ENCODE measurements around the gene FMO3. TPM values are rescaled to one million over a fixed set of nuclear protein-coding genes. Genes with fewer than 3 reads are reported as not detected.

The FMO3 gene
- total RNA-seq, 1 experiment from 2014 or later = not detected

DNA sequence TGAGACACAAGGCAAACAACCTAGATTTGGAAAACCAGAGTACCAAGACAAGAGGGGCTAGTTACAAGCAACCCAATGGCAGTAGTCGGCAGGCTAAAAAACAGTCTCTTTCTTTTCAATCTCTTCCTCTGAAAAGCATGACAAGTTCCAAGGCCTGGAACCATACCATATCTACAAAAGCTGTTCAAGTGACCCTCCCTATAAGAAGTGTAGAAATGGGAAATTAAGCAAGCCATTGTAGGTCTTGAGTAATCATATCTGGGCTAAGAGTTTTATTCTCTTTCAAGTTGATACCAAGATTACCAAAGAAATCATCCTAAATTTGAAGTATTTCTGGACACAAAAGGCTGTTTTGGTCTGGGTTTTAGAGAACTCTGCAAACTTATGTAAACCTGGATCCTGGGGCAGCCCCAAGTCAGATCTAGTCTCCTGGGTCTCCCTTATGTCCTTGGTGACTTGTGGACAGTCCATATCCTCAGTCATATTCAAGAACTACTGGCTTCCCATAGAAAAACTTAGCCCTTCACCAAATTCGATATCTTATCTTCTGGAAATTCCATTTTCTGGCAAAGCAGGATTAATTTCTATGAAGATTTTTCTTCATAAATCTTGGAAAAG, 24.7 kb downstream of the FMO3 start:
- DNase-seq (ENCODE audit: extremely low read depth, low read depth) = no peak

DNA sequence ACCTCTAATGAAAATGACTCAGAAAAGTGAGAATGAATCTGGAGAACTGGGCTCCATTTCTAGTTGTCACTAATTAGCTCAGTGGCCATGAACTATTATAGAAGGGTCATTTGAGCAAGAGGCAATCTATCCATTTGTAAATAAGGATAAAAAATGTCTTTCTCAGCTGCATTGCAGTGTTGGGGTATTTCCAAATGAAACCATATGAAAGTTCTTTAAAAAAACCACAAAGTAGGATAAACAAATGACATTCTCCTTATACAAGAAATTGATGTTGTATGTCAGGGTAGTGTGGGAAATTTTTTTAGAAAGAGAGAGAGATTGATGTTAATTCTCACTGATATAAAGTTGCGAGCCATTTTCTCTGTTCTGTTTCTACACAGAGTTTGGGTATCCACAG, 26.0 kb downstream of the FMO3 start:
- no peak for DNase-seq (ENCODE audit: extremely low read depth, low read depth)

DNA sequence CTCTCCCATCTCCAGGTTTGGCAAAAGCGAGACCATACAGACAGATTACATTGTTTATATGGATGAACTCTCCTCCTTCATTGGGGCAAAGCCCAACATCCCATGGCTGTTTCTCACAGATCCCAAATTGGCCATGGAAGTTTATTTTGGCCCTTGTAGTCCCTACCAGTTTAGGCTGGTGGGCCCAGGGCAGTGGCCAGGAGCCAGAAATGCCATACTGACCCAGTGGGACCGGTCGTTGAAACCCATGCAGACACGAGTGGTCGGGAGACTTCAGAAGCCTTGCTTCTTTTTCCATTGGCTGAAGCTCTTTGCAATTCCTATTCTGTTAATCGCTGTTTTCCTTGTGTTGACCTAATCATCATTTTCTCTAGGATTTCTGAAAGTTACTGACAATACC, 26.4 kb downstream of the FMO3 start:
- DNase-seq (ENCODE audit: extremely low read depth, low read depth) = no peak

DNA sequence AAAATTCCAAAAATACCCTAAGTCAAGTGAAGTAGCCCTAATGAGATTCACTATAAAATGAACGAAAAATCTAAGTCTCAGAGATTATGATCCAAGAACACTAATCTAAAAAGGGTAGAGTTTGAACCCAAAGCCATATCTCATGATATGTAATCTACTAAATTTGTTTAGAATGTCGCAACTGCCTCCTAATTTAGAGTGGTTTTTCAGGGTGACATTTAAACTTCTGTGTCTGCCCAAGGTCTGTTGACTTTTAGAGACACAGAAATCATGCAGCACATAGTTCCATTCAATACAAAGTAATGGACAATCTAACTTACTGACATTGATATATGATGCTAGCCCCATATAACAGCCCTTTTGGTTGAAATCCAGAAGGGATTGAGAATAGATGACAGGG, 28.9 kb downstream of the FMO3 start:
- no peak for DNase-seq (ENCODE audit: extremely low read depth, low read depth)

DNA sequence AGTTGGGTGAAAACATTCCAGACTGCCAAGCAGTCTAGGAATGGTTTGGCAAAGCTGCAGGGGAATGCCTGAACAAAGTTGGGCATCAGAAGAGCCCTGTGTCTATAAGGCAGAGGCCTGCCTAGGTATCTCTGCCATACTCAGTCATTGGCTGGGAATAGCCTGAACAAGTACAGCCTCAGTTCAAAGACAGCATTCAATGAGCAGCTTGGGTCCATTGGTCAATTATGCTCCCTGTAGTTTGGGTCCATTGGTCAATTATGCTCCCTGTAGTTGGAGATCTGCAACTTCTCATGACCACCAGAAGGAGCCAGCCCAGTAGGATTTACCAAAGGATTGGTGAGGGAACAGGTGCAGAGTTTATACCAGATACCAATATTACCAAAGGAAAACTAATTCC, 31.6 kb downstream of the FMO3 start:
- DNase-seq (ENCODE audit: extremely low read depth, low read depth) = no peak

DNA sequence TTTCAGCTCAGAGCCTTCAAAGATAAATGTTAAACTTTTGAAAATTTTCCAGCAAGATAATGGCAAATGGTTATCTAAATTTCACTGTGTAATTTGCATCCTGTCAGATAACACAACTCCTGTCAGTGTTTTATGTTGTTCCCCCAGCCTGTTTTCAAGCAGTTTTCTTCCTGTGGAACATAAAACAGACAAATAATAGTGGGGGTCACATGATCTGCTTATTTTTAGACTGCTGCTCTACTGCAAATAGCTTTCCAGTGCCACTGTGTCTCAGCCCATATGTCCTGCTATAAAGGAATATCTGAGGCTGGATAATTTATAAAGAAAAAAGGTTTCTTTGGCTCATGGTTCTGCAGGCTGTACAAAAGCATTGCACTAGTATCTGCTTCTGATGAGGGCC, 32.2 kb downstream of the FMO3 start:
- DNase-seq (ENCODE audit: extremely low read depth, low read depth) = no peak

DNA sequence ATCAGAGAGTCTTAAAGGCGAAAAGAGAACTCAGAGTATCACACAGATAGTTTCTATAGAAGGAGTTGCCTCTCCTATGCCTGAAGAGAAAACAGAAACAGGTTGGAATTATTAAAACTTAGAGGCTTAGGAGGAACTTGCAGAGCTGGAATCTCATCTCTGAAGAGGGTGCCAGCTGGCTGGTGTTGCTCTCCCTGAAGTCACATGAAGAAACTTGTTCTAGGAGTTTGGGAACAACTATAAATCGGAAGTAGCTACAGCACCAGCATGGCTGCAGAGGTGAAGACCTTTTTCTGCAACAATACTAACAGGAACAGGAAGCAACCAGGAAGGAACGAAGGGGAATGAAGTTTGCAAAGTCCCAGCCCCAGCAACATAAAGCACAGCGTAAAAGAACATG, 35.8 kb downstream of the FMO3 start:
- DNase-seq (ENCODE audit: extremely low read depth, low read depth) = no peak

DNA sequence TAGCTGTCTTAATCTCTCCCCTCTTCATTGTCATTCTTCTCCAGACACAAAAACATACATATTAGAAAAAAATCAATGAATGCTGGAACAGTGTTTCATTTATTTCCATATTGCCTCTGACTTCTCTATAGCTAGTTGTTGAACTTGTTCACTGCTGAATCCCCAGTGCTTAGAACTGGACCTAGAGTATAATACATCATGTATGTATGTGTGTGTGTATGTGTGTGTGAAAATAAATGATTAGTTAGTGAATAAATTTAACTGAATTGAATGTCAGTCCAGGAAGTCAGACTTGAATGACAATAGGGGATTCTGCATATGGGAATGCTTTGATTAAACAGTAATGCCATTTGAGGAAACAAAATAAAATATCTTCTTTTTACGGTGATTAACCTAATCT, 36.4 kb downstream of the FMO3 start:
- no peak for DNase-seq (ENCODE audit: extremely low read depth, low read depth)

DNA sequence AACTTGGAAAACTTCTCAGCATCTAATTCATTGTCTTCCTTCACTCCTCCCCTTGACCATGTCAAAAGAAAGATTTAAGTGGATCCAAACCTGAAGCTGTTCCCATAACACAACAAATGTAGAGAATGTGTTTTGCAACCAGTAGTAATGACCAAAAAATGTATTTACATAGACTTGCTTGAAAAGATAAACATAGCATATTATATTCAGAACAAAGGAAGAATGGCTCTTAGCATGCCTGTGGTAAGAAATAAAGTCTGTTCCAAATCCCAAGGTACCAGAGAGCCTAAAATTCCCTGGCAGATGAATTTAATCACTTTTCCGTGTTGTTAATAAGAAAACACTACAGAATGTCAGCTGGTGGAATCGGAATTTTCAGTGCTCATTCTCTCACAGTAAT, 36.8 kb downstream of the FMO3 start:
- DNase-seq (ENCODE audit: extremely low read depth, low read depth) = no peak

DNA sequence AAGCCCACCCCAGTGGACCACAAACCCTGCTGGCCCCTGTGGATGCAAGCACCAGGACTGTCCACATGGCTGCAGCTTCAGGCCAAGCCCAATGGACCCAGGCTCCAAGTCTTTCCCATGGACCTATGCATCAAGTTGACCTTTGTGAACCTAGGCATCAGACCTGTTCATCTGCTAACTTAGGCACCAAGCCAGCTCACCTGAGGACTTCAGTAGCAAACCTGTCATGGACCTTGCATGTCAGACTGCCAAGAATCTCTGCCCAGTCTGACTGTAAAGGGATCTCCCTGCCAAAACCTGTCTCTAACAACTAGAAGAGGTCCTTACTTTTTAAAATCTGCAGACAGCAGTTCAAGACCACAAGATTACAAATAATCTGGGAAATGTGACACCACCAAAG, 37.8 kb downstream of the FMO3 start:
- DNase-seq (ENCODE audit: extremely low read depth, low read depth) = no peak

DNA sequence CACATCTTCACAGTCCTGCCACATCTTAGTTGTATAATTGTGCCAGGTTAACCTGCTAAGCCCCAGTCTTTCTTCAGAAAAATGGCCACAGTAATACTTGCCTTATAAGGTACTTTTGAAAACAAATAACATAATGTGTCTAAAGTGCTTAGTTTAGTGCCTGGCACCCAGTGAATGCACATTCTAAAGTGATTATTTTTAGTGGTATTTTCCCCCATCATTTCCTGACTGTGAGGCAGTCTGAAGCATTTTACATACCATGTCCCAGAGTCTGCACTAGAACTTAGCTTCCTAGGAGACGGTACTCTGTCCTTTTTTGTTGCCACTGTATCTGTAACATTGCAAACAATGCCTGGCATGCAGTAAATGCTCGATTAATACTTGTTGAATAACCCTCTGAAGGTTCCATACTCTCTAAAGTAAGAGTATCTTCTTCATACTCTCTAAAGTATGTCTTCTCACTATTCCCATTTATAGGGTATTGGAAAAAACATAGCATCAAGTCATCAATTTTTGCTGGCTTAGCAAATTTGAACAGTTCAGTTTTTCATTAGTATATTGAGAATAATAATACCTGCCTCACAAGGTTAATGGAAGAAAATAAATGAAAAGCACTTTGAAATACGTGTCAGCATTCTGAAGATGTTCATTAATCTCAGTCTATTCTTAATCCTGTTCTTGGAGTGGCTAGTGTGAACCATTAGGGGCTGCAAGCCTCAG, 43.7 kb downstream of the FMO3 start:
- no peak for DNase-seq (ENCODE audit: extremely low read depth, low read depth)

DNA sequence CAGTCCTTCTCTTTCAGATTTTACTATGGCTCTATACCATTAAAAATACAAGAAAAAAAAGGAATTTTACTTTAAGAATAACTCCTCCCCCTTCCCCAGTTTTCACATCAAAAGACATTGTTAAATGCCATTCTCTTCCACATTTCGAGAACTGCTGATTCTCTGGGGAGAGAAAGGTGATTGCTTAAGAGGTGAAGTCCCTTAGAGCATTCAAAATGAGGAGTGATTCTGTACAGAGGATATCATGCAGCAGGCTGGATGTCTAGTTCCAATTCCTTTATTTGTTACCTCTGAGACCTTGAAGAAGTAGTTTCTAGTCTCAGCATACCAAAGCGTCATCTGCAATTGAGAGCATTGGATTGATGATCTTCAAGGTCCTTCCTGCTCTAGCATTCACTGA, 46.9 kb downstream of the FMO3 start:
- DNase-seq (ENCODE audit: extremely low read depth, low read depth) = no peak

DNA sequence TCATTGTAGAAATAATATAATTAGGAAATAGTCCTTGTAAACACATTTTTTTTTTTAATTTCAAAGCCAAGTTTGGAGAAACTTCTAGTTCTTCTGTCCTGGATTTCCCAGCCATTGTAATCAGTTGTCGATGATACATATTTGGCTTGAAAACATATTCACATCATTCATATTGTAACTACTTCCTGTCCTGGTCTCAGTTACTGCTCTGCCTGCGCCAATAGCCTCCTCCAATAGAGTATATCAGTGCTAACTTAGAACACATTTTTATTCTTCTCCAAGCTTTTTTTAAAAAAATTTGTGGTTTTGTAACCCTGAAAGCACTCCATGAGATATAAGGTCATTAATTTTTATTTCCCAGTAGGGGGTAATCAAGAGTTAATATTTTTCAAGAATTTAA, 48.3 kb downstream of the FMO3 start:
- no peak for DNase-seq (ENCODE audit: extremely low read depth, low read depth)

DNA sequence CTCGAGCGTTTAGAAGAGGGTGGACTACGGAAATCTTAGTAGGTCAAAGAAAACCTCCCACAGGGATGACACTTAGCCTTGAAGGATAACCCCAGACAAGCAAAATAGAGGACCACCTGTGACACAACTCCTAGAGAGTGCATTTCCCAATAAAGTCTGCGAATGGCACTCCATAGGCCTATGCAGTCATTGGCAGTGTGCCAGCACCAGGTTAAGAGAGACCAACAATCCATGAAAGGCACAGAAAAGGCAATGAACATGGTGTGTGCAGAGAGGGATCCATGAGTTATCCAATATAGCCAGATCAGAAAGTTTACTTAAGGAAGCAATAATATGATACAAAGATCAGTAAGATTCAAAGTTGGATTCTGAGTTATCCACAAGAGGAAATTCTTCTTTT, 49.2 kb downstream of the FMO3 start:
- no peak for DNase-seq (ENCODE audit: extremely low read depth, low read depth)

DNA sequence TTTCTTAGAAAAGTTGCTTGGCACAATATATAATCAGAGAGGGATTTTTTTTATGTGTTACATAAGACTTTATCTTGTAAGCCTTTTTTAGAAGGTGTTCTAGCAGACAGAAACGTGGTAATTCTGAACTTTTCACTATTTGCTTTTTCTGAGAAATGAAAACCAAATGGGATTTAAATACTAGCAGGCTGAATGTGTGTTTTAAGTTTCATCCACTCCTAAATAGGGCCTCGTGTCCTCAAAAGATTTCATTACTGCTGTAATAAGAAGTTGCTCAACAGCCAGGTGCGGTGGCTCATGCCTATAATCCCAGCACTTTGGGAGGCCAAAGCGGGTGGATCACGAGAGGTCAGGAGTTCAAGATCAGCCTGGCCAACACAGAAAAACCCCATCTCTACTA, 49.7 kb downstream of the FMO3 start:
- DNase-seq (ENCODE audit: extremely low read depth, low read depth) = no peak

DNA sequence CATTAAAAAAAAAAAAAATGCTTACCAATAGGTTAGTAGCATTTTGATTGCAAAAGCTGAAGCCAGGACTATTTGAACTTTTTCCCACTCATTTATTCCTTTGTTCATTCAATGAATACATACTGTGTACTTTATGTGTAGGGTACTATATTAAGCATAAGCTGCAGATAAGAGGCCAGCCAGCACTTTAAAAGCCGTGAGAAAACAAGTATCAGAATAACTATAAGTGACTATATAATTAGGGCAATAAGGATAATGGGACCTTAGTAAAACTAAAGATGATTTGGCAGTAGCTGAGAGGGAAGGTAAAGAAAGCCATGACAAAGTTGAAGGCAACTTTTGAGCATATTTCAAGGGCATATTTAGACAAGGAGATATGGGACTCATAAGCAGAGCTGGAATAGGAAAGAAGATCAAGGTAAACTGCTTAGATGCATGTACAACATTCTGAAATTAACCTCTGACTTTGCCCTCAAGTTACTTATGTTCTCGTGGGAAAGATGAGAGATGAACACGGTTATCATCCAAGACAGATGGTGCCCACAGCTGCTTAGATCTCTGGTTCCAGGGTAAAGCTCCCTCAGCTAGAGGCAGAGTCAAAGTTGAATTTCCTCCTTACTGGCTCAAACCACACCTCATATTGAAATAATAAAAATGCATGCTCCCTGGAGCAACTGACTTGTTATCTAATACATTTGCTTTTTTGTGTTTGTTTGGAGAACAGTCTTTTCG, 50.4 kb downstream of the FMO3 start:
- DNase-seq (ENCODE audit: extremely low read depth, low read depth) = no peak

DNA sequence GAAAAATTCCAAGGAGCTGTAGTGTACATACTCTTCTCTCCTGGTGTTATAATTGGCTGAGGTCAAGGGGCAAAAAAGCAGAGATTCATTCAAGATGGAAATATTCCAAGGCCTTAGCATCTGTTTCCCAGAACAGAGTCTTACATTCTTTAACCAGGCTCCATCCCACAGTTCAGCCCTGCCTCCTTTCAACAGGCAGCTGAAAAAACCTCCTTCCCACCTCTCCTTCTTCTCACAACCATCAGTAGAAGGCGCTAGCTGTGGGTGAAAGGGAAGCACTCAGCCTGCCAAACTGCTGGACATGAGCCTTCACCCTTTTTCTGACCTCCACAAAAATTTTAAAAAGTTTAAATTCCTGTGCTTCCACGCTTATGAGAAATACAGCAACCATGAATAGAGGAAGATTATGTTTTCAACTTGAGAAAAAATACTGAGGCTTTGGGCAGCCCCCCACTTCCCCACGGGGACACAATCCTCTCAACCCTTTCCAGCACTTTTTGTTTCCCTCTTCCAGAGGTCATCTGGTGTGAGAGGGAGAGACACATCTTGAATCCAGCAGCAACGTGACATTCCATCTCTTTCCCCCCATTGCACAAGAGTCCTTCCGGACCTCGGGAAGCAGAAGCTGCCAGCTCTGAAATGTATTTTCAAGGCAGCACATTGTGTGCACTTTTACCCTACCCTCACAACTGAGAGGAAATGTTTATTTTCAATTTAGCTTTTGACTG, 51.1 kb downstream of the FMO3 start:
- DNase-seq (ENCODE audit: extremely low read depth, low read depth) = no peak

DNA sequence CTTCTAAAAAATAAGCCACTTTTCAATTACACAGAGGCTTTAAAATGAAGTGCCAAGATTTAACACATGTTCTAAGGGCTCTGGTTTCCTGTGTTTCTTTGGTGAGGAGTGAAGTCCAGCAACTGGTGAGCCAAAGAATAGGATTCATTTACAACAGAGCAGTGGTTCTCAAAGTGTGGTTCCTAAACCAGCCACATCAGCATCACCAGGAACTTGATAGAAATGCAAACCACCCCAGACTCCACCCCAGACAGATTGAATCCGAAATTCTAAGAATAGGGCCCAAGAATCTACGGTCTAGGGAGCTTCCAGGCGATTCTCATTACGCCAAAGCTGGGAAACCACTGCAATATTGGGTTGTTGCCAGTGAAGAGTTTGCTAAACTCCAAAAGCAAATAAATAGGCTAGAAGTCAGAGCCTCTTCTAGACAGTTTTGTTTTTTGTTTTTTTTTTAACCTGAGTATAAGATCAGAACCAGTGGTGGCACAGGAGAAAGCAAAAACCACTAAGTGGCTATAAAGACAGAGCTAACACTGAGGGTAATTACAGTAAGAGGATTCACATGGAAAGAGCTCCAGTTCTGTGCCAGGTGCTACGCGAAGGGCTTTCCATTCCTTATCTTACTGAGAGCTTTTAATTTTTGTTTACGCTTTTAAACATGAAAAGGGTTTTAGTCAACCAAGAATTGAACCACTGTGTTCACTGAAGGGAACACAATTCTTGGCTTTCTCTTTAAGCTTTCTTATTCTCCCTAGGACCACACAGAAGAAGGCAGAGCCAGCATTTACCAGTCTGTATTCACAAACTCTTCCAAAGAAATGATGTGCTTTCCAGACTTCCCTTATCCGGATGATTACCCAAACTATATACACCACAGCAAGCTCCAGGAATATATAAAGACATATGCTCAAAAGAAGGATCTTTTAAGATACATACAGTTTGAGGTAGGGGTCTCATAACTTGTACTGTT, 52.0 kb downstream of the FMO3 start:
- DNase-seq (ENCODE audit: extremely low read depth, low read depth) = no peak

DNA sequence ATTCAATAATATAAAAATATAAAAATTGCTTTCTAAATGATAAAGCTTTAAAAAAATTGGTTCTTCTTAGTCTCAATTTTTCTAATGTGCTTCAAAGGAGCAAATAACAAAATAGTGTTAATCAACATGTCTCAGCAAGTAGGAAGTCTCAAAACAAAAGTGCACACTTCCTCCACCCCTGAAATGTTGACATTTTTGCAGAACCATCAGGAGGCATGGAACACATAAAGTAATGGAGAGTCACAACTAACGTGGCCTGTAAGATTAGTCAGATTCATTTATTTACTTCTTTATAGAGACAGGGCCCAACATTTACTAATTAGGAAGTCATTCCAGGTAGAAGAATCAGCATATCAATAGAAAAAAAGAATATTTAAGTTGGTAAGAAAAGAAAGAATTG, 59.5 kb downstream of the FMO3 start:
- DNase-seq (ENCODE audit: extremely low read depth, low read depth) = no peak

DNA sequence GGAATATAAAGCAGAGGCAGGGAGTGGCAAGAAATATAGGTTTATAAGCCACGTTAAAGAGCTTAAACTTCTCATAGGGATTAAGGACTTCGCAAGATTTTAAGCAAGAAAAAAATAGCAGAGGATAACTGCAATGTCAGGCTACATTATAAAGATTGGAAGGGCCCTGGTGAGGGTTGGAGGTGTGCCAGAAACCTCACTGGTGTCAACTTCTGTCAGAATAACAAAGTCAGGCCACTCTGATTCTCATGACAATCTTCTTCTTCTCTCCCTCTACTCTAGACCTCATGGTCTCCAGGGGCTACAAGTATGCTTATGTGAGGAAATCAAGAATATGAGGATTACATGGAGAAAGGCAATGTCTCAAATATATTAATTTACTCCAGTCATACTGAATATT, 61.8 kb downstream of the FMO3 start:
- DNase-seq (ENCODE audit: extremely low read depth, low read depth) = no peak
